ENCODE measurements around the gene CCDC30.

The CCDC30 gene

GRCh38 chr1:42462828-42463763 is at the start of gene CCDC30:
Gene CCDC30, plus strand, starts transcription at chr1:42463286. Its CDS starts 17,266 bp downstream, at chr1:42480552.
- peak; percentile 91 to 95 for DNase-seq (ENCODE audit: low read depth in 2 of 2)

- no peak for DNase-seq (ENCODE audit: low read depth in 2 of 2)
Observed at GRCh38 chr1:42414551-42415496, 48.3 kb upstream of the CCDC30 start.

- DNase-seq (ENCODE audit: low read depth in 2 of 2), result no peak
Observed at GRCh38 chr1:42417166-42417565, 45.9 kb upstream of the CCDC30 start.

- DNase-seq (ENCODE audit: low read depth in 2 of 2), result no peak
Observed at GRCh38 chr1:42418516-42418915, 44.6 kb upstream of the CCDC30 start.

- DNase-seq (ENCODE audit: low read depth in 2 of 2), result no peak
Observed at GRCh38 chr1:42419126-42419821, 43.8 kb upstream of the CCDC30 start.

- no peak for DNase-seq (ENCODE audit: low read depth in 2 of 2)
Observed at GRCh38 chr1:42420121-42420520, 43.0 kb upstream of the CCDC30 start.

- no peak for DNase-seq (ENCODE audit: low read depth in 2 of 2)
Observed at GRCh38 chr1:42420911-42421585, 42.0 kb upstream of the CCDC30 start.

- DNase-seq (ENCODE audit: low read depth in 2 of 2), result no peak
Observed at GRCh38 chr1:42422737-42423136, 40.3 kb upstream of the CCDC30 start.

- no peak for DNase-seq (ENCODE audit: low read depth in 2 of 2)
Observed at GRCh38 chr1:42423681-42424080, 39.4 kb upstream of the CCDC30 start.

GRCh38 chr1:42424201-42424600 is 38.9 kb upstream of the CCDC30 start:
- DNase-seq (ENCODE audit: low read depth in 2 of 2), result no peak

- no peak for DNase-seq (ENCODE audit: low read depth in 2 of 2)
Observed at GRCh38 chr1:42427240-42427639, 35.8 kb upstream of the CCDC30 start.

GRCh38 chr1:42429603-42430002 is 33.5 kb upstream of the CCDC30 start:
- DNase-seq (ENCODE audit: low read depth in 2 of 2), result no peak

GRCh38 chr1:42430286-42431135 is 32.6 kb upstream of the CCDC30 start:
- DNase-seq (ENCODE audit: low read depth in 2 of 2), result no peak

GRCh38 chr1:42431514-42431913 is 31.6 kb upstream of the CCDC30 start:
- no peak for DNase-seq (ENCODE audit: low read depth in 2 of 2)

- no peak for DNase-seq (ENCODE audit: low read depth in 2 of 2)
Observed at GRCh38 chr1:42432714-42433113, 30.4 kb upstream of the CCDC30 start.

GRCh38 chr1:42433369-42433768 is 29.7 kb upstream of the CCDC30 start:
- DNase-seq (ENCODE audit: low read depth in 2 of 2), result no peak

GRCh38 chr1:42434340-42434739 is 28.7 kb upstream of the CCDC30 start:
- no peak for DNase-seq (ENCODE audit: low read depth in 2 of 2)

GRCh38 chr1:42439940-42440339 is 23.1 kb upstream of the CCDC30 start:
- no peak for DNase-seq (ENCODE audit: low read depth in 2 of 2)

- DNase-seq (ENCODE audit: low read depth in 2 of 2), result no peak
Observed at GRCh38 chr1:42442662-42443061, 20.4 kb upstream of the CCDC30 start.

GRCh38 chr1:42449256-42449655 is 13.8 kb upstream of the CCDC30 start:
- no peak for DNase-seq (ENCODE audit: low read depth in 2 of 2)

All from stimulated activated CD8-positive, alpha-beta memory T cell treated with anti-CD3 and anti-CD28 coated beads, Interleukin-15, amount 100 ng/mL, for 4 hours (primary cell).